ENCODE results near the gene KCND3. TPM values are rescaled to one million over a fixed set of nuclear protein-coding genes. Genes with fewer than 3 reads are reported as not detected.

KCND3 gene
- total RNA-seq, 1 experiment from 2014 or later = 0.15 TPM

- no peak overlapping the region for H3K27ac Mint-ChIP-seq
- WGBS (ENCODE audit: extremely low coverage, insufficient read length, low lambda C conversion rate) = no CpG with 5 or more reads among the region's 4 CpGs
- no peak for TF ChIP-seq CTCF (conservative IDR thresholded peaks at IDR 0.05)
- Histone ChIP-seq H3K18ac (ENCODE audit: insufficient read length, low read depth, low read length) (no peak overlapping the region), H2AK5ac (ENCODE audit: insufficient read length, low read length) (no peak overlapping the region), H4K20me1 (ENCODE audit: control insufficient read depth, insufficient read depth, insufficient read length) (no peaks in the 10 kb centered on the region), H3K23me2 (ENCODE audit: insufficient read length, low read depth, low read length, poor library complexity, severe bottlenecking) (no peaks in the 10 kb centered on the region), H3T11ph (ENCODE audit: low read length) (no peak overlapping the region), H4K91ac (ENCODE audit: insufficient read length, low read depth, low read length) (no peak overlapping the region), H3K23ac (ENCODE audit: insufficient read length, low read depth, low read length) (no peak overlapping the region), H2BK120ac (ENCODE audit: low read depth, low read length, poor library complexity, severe bottlenecking) (no peak overlapping the region), H3K4me2 (ENCODE audit: insufficient read depth, insufficient read length, low read length) (no peak overlapping the region), H3K27ac (ENCODE audit: insufficient read length, low read depth, low read length) (no peak overlapping the region), H2BK12ac (ENCODE audit: insufficient read length, low read depth, low read length) (no peak overlapping the region), H3K27me3 (ENCODE audit: insufficient read depth, low read length) (no peaks in the 10 kb centered on the region), H4K8ac (replicated peaks; ENCODE audit: insufficient read length, low read depth, low read length) (no peak overlapping the region), H3K9ac (ENCODE audit: extremely low read depth, insufficient read length, low read length) (no peak overlapping the region), H3K4ac (ENCODE audit: low read depth, low read length) (no peak overlapping the region), H3K56ac (ENCODE audit: insufficient read length, low read depth, low read length) (no peak overlapping the region), H2BK20ac (ENCODE audit: low read depth, low read length, poor library complexity, severe bottlenecking) (no peak overlapping the region), H4K5ac (ENCODE audit: insufficient read length, low read depth, low read length) (no peak overlapping the region), H2AFZ (ENCODE audit: low read length) (no peak overlapping the region), H3K14ac (ENCODE audit: insufficient read depth, low read length) (no peak overlapping the region), H2BK15ac (ENCODE audit: low read depth, low read length) (no peak overlapping the region), H3K4me1 (ENCODE audit: insufficient read depth, low read length) (no peaks in the 10 kb centered on the region), H3K79me2 (ENCODE audit: insufficient read depth, low read length) (no peaks in the 10 kb centered on the region), H3K9me3 (ENCODE audit: control insufficient read depth, low read depth, low read length) (no peaks in the 10 kb centered on the region), H2BK5ac (ENCODE audit: insufficient read length, low read length) (no peak overlapping the region), H3K79me1 (ENCODE audit: insufficient read depth, low read depth, low read length, poor library complexity, severe bottlenecking) (no peaks in the 10 kb centered on the region)
- H3K9me3 Mint-ChIP-seq = no peaks in the 10 kb centered on the region
- DNase-seq = no peak
- H3K36me3 Mint-ChIP-seq (ENCODE audit: insufficient read depth in 1 of 3, low read depth in 3 of 3) = no peaks in the 10 kb centered on the region
- H3K4me1 Mint-ChIP-seq = peaks cover 6 to 23% of the 10 kb centered on the region in 2 experiments
- no peak overlapping the region for H3K4me3 Mint-ChIP-seq
- peaks cover 1% of the 10 kb centered on the region for H3K27me3 Mint-ChIP-seq (ENCODE audit: low read depth)
Observed at GRCh38 chr1:111879081-111879480, 110.4 kb downstream of the KCND3 start.

Data from H9 (cell line).